GM13977 (cell line): ENCODE measurements around the gene CPD.
"Not testable (repeated sequence)": the region's sequence is repeated elsewhere in the genome, so short reads cannot be mapped to it uniquely, and the experiment has no call there.

Experiments
- DNase-seq: peaks from one replicate; pipeline ENCODE4 v3.0.0; 2012; ENCODE audit warnings: low spot score
- CTCF ChIP-seq: IDR thresholded peaks from 2 replicates; pipeline ENCODE4 v1.5.1; 2012; ENCODE audit warnings: mild to moderate bottlenecking, control low read depth; ENCODE audit not compliant: insufficient read depth; ENCODE audit errors: extremely low read depth, missing control alignments
- in situ Hi-C: fragments of 300-500 bp; cut with MboI; formaldehyde crosslinking; loops from one replicate; pipeline ENCODE4 v1.12.0; 2022; ENCODE audit warnings: low sequenced_read_pairs, low pct_unique_long_range_greater_than_20kb, mixed read lengths, inconsistent platforms; ENCODE audit not compliant: unreplicated experiment

Gene CPD

DNA sequence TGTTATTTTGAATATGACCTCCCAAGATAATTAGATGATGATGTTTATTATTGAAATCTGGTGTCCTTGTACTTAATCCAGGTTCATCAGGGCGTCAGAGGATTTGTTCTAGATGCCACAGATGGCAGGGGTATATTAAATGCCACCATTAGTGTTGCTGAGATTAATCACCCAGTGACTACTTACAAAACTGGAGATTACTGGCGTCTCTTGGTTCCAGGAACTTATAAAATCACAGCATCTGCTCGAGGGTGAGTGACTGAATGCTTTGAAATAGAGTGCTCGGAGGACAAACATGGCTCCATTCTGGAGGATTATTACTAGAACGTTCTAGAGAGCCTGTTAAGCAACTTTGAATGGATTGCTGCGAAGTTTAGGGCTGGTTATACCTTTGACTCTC, 65.0 kb downstream of the CPD start:
- TF ChIP-seq CTCF = no peak
- DNase-seq = no peak
- in situ Hi-C loops = no loop called here

- DNase-seq, in situ Hi-C loops: not testable (repeated sequence)
These were observed 67.9 kb downstream of the CPD start for GRCh38 chr17:30446640-30447039.

DNA sequence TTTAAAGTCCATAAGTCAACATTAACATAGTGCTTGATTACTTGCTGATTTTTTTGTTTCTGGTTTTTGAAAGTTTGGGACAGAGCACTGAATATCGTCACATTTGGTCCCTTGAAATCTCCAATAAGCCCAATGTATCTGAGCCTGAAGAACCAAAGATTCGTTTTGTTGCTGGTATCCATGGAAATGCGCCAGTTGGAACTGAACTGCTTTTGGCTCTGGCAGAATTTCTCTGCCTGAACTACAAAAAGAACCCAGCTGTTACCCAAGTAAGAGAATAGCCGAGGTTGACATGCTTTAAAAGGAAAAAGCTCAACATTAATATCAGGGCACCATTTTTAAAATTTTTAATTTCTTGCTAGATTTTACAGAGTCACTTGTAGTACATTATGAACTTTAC, 70.8 kb downstream of the CPD start:
- in situ Hi-C loops = no loop called here
- TF ChIP-seq CTCF = no peak

DNA sequence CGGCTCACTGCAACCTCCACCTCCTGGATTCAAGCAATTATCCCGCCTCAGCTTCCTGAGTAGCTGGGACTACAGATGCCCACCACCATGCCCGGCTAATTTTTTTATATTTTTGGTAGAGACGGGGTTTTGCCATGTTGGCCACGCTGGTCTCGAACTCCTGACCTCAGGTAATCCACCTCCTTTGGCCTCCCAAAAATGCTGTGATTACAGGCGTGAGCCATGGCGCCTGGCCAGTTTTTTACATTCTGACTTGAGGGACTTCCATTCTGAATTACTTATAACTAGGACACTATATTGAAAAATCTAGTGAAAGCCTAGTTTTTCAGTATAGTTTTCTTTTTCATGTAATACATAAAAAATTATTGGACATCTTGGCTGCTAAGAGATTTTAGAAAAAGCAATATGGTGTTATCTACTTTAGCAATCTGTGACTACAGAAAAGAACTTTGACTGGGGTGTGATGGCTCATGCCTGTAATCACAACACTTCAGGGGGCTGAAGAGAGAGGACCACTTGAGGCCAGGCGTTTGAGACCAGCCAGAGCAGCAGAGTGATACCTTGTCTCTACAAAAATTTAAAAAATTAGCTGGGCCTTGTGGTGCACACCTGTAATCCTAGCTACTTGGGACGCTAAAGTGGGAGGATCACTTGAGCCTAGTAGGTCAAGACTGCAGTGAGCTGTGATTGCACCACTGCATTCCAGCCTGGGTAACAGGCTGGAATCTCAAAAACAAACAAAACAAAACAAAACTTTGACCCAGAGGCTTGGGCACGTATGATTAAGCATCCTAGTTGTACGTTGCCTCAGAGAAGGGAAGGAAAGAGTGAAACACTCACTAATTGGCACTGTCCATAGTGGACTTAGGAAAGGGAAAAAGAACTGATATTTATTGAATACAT, 71.6 kb downstream of the CPD start:
- no peak for DNase-seq
- TF ChIP-seq CTCF = no peak
- in situ Hi-C loops = no loop called here

More for the DNA sequence above, 70.8 kb downstream of the CPD start:
- no peak for DNase-seq

DNA sequence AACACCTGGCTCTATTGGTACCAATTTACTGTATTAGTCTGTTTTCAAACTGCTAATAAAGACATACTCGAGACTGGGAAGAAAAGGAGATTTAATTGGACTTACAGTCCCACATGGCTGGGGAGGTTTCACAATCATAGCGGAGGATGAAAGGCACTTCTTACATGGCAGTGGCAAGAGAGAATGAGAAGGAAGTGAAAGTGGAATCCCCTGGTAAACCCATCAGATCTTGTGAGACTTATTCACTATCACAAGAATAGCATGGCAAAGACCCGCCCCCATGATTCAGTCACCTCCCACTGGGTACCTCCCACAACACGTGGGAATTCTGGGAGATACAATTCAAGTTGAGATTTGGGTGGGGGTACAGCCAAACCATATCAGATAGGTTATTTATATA, 75.9 kb downstream of the CPD start:
- no peak for DNase-seq
- in situ Hi-C loops = no loop called here
- no peak for TF ChIP-seq CTCF

DNA sequence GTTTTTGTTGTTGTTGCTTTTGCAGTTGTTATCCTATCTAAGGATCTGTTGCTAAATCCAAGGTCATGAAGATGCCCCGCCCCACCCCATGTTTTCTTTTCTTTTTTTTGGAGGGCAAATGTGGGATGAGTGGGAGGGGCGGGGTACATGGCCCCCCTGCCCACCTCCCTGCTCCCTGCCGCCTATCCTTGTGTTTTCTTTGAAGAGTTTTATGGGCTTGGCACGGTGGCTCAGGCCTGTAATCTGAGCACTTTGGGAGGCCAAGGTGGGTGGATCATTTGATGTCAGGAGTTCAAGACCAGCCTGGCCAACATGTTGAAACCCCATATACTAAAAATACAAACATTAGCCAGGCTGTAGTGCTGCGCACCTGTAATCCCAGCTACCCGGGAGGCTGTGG, 79.6 kb downstream of the CPD start:
- in situ Hi-C loops = no loop called here
- no peak for TF ChIP-seq CTCF
- DNase-seq = no peak

GRCh38 chr17:30458797-30459413, 80.2 kb downstream of the CPD start:
- DNase-seq, in situ Hi-C loops: not testable (repeated sequence)
